K562 (cell line): Measurements from ENCODE around the gene PPP3CA. TPM values are rescaled to one million over a fixed set of nuclear protein-coding genes. Genes with fewer than 3 reads are reported as not detected.

Source experiments
- HIVEP1 ChIP-seq: fragments of 250-450 bp; sonication (Bioruptor Pico); IDR thresholded peaks from 2 replicates; pipeline ENCODE4 v1.4.0; 2020; ENCODE audit warnings: mild to moderate bottlenecking
- RBM25 ChIP-seq: fragments of 200-400 bp; formaldehyde crosslinking; IDR thresholded peaks from 2 replicates; pipeline ENCODE4 v1.6.1; 2018; ENCODE audit warnings: low read length, low read depth, moderate library complexity; ENCODE audit not compliant: severe bottlenecking
- polyA plus RNA-seq, 8 experiments: library from polyadenylated mRNA; depleted of rRNA in 4 of 8; stranded (reverse) in 5 of 8; unstranded in 3 of 8; fragments of >200 nt; fragmentation: Nextera tagmentation in 2 of 8; fragmentation: Illumina TruSeq in 1 of 8; extraction: Ambion mirVana in 2 of 8; extraction: Trizol in 1 of 8; gene quantifications; 2 replicates each; pipeline versions ENCODE4 v1.2.1 to v1.2.3, GENCODE V29; 2011 to 2014; ENCODE audit warnings: inconsistent platforms in 1 of 8, missing spikeins in 1 of 8
- total RNA-seq, 7 experiments: library from RNA; depleted of rRNA in 6 of 7; stranded (reverse); fragments of >200 nt in 6 of 7; fragmentation: Illumina TruSeq in 2 of 7; extraction: Trizol in 2 of 7; gene quantifications; 2 replicates each; pipeline versions ENCODE4 v1.2.1 to v1.2.3, GENCODE V29; 2011 to 2021; ENCODE audit warnings: low replicate concordance in 1 of 7
- TF ChIP-seq, protein P1 (sequence below): fragments of 200-600 bp; sonication (generic); IDR thresholded peaks from one replicate; pipeline ENCODE4 v1.6.1; 2012; ENCODE audit warnings: mild to moderate bottlenecking, low read depth, low read length, inconsistent platforms

The PPP3CA gene
- total and polyA plus RNA-seq, 9 of the 15 experiments (the other 6 are each of a cell fraction or from before 2014, with no cell fraction given): 0.94 to 3.2 (median 1.6) TPM

DNA sequence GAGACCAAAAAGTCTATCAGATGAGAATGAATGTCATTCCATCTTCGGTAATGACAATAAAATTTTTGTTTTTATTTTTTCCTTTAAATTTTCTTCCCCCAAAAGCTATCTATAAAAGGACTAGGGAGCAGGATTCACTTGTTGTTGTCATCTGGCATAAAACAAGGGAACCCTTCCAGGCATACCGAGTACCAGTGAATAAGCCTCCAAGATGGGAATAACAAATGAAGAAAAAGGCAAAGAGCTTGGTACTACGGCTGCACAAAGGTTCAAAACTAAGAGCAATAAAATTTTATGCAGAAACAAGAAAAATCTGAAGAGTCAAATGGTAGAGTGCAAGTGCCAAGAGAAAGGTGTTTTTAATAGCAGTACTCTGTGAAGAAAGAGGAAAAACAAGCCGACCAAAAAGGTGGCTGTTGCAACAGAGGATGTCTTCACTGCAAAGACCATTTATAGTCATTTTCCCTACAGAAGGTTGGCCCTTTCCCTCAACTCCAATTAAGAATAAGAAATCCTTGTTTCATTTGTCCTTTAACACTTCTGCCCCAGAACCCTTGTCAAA, 25.8 kb downstream of the PPP3CA start (continued):
- TF ChIP-seq, protein P1, sequence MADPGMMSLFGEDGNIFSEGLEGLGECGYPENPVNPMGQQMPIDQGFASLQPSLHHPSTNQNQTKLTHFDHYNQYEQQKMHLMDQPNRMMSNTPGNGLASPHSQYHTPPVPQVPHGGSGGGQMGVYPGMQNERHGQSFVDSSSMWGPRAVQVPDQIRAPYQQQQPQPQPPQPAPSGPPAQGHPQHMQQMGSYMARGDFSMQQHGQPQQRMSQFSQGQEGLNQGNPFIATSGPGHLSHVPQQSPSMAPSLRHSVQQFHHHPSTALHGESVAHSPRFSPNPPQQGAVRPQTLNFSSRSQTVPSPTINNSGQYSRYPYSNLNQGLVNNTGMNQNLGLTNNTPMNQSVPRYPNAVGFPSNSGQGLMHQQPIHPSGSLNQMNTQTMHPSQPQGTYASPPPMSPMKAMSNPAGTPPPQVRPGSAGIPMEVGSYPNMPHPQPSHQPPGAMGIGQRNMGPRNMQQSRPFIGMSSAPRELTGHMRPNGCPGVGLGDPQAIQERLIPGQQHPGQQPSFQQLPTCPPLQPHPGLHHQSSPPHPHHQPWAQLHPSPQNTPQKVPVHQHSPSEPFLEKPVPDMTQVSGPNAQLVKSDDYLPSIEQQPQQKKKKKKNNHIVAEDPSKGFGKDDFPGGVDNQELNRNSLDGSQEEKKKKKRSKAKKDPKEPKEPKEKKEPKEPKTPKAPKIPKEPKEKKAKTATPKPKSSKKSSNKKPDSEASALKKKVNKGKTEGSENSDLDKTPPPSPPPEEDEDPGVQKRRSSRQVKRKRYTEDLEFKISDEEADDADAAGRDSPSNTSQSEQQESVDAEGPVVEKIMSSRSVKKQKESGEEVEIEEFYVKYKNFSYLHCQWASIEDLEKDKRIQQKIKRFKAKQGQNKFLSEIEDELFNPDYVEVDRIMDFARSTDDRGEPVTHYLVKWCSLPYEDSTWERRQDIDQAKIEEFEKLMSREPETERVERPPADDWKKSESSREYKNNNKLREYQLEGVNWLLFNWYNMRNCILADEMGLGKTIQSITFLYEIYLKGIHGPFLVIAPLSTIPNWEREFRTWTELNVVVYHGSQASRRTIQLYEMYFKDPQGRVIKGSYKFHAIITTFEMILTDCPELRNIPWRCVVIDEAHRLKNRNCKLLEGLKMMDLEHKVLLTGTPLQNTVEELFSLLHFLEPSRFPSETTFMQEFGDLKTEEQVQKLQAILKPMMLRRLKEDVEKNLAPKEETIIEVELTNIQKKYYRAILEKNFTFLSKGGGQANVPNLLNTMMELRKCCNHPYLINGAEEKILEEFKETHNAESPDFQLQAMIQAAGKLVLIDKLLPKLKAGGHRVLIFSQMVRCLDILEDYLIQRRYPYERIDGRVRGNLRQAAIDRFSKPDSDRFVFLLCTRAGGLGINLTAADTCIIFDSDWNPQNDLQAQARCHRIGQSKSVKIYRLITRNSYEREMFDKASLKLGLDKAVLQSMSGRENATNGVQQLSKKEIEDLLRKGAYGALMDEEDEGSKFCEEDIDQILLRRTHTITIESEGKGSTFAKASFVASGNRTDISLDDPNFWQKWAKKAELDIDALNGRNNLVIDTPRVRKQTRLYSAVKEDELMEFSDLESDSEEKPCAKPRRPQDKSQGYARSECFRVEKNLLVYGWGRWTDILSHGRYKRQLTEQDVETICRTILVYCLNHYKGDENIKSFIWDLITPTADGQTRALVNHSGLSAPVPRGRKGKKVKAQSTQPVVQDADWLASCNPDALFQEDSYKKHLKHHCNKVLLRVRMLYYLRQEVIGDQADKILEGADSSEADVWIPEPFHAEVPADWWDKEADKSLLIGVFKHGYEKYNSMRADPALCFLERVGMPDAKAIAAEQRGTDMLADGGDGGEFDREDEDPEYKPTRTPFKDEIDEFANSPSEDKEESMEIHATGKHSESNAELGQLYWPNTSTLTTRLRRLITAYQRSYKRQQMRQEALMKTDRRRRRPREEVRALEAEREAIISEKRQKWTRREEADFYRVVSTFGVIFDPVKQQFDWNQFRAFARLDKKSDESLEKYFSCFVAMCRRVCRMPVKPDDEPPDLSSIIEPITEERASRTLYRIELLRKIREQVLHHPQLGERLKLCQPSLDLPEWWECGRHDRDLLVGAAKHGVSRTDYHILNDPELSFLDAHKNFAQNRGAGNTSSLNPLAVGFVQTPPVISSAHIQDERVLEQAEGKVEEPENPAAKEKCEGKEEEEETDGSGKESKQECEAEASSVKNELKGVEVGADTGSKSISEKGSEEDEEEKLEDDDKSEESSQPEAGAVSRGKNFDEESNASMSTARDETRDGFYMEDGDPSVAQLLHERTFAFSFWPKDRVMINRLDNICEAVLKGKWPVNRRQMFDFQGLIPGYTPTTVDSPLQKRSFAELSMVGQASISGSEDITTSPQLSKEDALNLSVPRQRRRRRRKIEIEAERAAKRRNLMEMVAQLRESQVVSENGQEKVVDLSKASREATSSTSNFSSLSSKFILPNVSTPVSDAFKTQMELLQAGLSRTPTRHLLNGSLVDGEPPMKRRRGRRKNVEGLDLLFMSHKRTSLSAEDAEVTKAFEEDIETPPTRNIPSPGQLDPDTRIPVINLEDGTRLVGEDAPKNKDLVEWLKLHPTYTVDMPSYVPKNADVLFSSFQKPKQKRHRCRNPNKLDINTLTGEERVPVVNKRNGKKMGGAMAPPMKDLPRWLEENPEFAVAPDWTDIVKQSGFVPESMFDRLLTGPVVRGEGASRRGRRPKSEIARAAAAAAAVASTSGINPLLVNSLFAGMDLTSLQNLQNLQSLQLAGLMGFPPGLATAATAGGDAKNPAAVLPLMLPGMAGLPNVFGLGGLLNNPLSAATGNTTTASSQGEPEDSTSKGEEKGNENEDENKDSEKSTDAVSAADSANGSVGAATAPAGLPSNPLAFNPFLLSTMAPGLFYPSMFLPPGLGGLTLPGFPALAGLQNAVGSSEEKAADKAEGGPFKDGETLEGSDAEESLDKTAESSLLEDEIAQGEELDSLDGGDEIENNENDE: no peak
- TF ChIP-seq HIVEP1 (CRISPR knock-in tag): no peak
- no peak for TF ChIP-seq RBM25
